GM12865 (cell line): ENCODE measurements around the gene TECPR2.

Experiments
- DNase-seq: peaks from one replicate; pipeline ENCODE4 v3.0.0; 2010; ENCODE audit warnings: low read depth
- H3K4me3 ChIP-seq: 2 replicates; pipeline ENCODE4 v1.5.1; 2011; ENCODE audit warnings: mild to moderate bottlenecking, low read depth, low read length, control low read depth
- TF ChIP-seq, protein P1 (sequence below): IDR thresholded peaks from 2 replicates; pipeline ENCODE4 v1.5.1; 2011; ENCODE audit warnings: low read length, control low read depth, low read depth, inconsistent platforms; ENCODE audit not compliant: insufficient read depth; ENCODE audit errors: missing control alignments

The TECPR2 gene

DNA sequence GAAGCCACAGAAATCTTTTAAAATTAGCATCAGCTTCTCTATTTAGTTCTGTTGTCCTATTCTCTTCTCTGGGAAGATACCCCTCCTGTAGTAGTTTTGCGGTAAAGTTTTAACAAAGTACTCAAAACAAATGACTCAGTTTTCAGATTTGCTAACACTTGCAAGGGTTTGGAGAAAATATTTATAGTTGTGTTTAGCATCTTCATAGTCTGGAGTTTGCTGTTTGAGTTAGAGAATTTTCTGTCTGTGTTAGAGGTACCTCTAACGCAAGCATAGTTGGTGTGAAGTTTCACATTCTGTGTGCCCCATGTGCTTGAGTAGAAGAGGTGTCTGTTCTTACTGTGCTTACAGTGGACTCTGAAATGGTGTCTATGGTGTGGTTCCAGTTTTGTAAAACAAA is 110.8 kb downstream of the TECPR2 start:
- no peak for DNase-seq
- no peak overlapping the region for H3K4me3 ChIP-seq
- TF ChIP-seq, protein P1, sequence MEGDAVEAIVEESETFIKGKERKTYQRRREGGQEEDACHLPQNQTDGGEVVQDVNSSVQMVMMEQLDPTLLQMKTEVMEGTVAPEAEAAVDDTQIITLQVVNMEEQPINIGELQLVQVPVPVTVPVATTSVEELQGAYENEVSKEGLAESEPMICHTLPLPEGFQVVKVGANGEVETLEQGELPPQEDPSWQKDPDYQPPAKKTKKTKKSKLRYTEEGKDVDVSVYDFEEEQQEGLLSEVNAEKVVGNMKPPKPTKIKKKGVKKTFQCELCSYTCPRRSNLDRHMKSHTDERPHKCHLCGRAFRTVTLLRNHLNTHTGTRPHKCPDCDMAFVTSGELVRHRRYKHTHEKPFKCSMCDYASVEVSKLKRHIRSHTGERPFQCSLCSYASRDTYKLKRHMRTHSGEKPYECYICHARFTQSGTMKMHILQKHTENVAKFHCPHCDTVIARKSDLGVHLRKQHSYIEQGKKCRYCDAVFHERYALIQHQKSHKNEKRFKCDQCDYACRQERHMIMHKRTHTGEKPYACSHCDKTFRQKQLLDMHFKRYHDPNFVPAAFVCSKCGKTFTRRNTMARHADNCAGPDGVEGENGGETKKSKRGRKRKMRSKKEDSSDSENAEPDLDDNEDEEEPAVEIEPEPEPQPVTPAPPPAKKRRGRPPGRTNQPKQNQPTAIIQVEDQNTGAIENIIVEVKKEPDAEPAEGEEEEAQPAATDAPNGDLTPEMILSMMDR, result no peak

DNA sequence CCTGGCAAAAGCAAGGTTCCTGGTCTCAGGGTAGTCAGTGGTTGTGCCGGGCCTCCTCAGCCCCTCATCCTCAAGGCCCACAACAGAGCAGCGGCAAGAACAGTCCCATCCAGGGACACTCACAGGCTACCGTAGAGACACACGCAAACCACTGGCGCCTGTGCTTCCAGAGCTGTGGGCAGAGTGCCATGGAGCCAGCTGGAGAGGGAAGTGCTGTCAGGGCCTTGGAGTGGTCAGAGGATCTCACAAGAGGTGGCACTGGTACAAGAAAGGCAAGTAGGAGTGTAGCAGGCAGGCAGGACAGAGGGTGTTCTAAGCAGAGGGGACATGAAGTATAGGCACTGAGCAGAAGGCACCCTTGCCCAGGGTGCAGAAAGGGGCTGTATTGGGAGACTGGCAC is 112.2 kb downstream of the TECPR2 start:
- DNase-seq, result no peak
- TF ChIP-seq, protein P1, result no peak
- no peak overlapping the region for H3K4me3 ChIP-seq

DNA sequence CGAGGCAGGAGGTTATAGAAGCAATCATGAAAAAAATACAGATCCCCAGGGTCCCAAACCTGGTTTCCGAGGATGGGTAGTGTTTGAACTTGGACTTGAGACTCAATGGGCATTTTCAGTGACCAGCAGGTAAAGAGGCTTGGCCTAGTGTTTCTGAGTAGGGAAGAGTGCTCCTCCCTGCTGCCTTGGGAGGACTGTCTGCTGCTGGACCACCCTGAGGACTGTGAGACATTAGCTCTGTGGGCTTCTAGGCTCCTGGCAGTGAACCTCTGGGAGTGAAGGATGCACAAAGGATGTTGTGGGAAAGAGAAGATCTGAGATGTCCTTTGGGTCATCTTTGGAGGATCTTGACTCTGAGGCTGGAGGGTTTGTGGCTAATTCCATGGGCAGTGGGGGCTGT is 116.4 kb downstream of the TECPR2 start:
- DNase-seq, result no peak
- TF ChIP-seq, protein P1, result no peak
- H3K4me3 ChIP-seq, result no peak overlapping the region

DNA sequence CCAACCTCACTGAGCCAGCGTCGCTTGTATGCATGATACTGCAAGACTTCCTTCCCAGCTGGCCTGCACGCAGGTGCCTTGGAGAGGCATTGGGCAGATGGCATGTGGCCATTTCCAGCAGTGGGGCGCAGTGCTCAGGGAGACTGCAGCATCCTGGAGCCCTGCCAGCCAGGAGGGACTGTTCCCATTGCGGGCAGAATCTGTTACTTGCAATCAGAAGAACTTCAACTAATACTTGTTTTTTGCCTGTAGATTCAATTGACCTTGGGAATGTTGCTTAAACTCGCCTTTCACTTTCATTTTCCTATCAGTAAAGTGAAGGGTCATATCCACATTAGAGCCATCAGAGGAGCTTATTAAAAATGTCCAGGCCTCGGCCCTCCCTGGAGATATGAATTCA is 117.0 kb downstream of the TECPR2 start:
- no peak for DNase-seq
- TF ChIP-seq, protein P1, result no peak
- no peak overlapping the region for H3K4me3 ChIP-seq

DNA sequence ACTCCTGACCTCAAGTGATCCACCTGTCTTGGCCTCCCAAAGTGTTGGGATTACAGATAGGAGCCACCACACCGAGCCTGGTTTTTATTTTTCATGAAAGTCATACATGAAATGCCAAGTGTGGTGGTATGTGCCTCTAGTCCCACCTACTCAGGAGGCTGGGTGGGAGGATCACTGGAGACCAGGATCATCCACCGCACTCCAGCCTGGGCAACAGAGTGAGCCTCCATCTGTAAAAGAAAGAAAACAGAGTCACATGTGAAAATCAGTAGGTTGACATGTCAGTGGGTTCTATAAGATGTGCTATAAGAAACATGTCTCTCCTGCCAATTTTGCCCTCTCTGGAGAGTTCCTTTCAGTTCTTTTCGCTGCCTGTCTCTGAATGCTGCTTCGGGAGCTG is 118.6 kb downstream of the TECPR2 start:
- DNase-seq, result no peak
- H3K4me3 ChIP-seq, result no peak overlapping the region
- TF ChIP-seq, protein P1, result no peak

DNA sequence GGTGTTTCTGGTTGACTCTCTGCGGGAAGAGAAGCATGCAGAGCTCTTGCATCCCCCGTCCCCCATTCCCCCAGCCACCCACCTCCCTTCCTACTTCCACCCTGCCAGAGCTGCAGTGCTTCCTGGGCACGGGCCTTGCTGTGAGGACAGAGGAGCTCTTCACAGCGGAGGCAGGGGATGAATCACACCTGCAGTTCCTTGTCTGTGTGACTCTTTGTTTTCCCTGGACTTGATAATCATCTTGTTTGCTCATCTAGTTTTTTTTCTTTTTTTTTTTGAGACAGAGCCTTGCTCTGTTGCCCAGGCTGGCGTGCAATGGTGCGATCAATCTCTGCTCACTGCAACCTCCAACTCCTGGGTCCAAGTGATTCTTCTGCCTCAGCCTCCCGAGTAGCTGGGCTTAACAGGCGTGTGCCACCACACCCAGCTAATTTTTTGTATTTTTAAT is 119.1 kb downstream of the TECPR2 start:
- H3K4me3 ChIP-seq, result no peak overlapping the region
- TF ChIP-seq, protein P1, result no peak
- DNase-seq, result no peak

DNA sequence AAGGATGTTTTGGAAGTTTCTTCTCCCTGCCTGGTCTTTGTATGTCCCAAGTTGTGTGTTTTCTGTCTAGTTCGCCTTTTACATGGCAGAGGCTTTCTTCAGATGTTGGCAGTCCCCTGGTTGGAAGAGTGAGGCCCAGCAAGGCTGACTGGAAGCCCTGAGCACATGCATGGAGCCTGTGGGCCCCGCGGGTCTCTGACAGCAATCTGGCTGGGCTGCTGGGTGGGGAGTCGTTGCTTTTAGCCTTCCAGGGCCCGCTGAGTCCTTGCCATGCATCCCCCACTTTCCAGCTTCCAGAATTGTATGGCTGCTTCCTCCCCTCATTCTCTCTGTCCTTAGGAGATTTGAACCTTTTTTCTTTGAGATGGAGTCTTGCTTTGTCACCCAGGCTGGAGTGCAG is 121.6 kb downstream of the TECPR2 start:
- DNase-seq, result no peak
- TF ChIP-seq, protein P1, result no peak
- H3K4me3 ChIP-seq, result no peak overlapping the region
